Chondrocyte (in vitro differentiated cells): Measurements from ENCODE around the gene DCTN2. TPM values are rescaled to one million over a fixed set of nuclear protein-coding genes. Genes with fewer than 3 reads are reported as not detected.

ENCODE experiments used
- DNase-seq: peaks from one replicate; pipeline ENCODE4 v3.0.0; 2021; ENCODE audit warnings: mixed read lengths, low spot score
- H3K27ac Mint-ChIP-seq: one replicate; pipeline ENCODE4 v1.8.0; 2021; ENCODE audit warnings: mild to moderate bottlenecking, moderate library complexity, mixed read lengths; ENCODE audit not compliant: unreplicated experiment
- H3K27me3 Mint-ChIP-seq: 2 replicates; pipeline ENCODE4 v1.8.0; 2021; ENCODE audit warnings: low read depth, mixed read lengths
- H3K36me3 Mint-ChIP-seq: 2 replicates; pipeline ENCODE4 v1.8.0; 2021; ENCODE audit warnings: low read depth, mixed read lengths
- H3K4me1 Mint-ChIP-seq: 2 replicates; pipeline ENCODE4 v1.8.0; 2021; ENCODE audit warnings: low read depth, mild to moderate bottlenecking, mixed read lengths
- H3K4me3 Mint-ChIP-seq: one replicate; pipeline ENCODE4 v1.8.0; 2021; ENCODE audit warnings: mild to moderate bottlenecking, moderate library complexity, mixed read lengths; ENCODE audit not compliant: unreplicated experiment
- H3K9me3 Mint-ChIP-seq: 2 replicates; pipeline ENCODE4 v1.8.0; 2021; ENCODE audit warnings: low read depth, mixed read lengths
- total RNA-seq: library from RNA; stranded (reverse); gene quantifications from 3 replicates; pipeline ENCODE4 v1.2.1, GENCODE V29; 2021
- TF ChIP-seq, protein P1 (sequence below): fragments of 200-600 bp; sonication (generic); IDR thresholded peaks from 2 replicates; pipeline ENCODE4 v1.5.0; 2021; ENCODE audit warnings: antibody characterized with exemption, mild to moderate bottlenecking, moderate library complexity

DCTN2 gene
- total RNA-seq, 1 donor from 2014 or later, result 112 TPM

DNA sequence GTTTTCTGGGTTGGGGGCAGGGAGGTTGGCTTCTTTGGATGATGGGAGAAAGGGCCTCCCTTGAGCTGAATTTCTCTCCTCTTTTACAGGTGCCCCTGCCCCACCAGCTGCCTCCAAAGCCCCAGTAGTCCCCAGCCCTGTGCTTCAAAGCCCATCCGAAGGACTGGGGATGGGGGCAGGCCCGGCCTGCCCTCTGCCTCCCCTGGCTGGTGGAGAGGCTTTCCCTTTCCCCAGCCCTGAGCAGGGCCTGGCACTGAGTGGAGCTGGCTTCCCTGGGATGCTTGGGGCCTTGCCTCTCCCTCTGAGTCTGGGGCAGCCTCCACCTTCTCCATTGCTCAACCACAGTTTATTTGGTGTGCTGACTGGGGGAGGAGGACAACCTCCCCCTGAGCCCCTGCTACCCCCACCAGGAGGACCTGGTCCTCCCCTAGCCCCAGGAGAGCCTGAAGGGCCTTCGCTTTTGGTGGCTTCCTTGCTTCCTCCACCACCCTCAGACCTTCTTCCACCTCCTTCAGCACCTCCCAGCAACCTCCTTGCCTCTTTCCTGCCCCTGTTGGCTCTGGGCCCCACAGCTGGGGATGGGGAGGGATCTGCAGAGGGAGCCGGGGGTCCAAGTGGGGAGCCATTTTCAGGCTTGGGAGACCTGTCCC lies 20.4 kb downstream of the DCTN2 start:
- Mint-ChIP-seq H3K9me3 (no peaks in the 10 kb centered on the region), H3K27me3 (no peaks in the 10 kb centered on the region), H3K36me3 (peaks cover 19% of the 10 kb centered on the region), H3K27ac (no peak overlapping the region), H3K4me3 (no peak overlapping the region), H3K4me1 (peaks cover 38% of the 10 kb centered on the region)
- no peak for DNase-seq
- TF ChIP-seq, protein P1, sequence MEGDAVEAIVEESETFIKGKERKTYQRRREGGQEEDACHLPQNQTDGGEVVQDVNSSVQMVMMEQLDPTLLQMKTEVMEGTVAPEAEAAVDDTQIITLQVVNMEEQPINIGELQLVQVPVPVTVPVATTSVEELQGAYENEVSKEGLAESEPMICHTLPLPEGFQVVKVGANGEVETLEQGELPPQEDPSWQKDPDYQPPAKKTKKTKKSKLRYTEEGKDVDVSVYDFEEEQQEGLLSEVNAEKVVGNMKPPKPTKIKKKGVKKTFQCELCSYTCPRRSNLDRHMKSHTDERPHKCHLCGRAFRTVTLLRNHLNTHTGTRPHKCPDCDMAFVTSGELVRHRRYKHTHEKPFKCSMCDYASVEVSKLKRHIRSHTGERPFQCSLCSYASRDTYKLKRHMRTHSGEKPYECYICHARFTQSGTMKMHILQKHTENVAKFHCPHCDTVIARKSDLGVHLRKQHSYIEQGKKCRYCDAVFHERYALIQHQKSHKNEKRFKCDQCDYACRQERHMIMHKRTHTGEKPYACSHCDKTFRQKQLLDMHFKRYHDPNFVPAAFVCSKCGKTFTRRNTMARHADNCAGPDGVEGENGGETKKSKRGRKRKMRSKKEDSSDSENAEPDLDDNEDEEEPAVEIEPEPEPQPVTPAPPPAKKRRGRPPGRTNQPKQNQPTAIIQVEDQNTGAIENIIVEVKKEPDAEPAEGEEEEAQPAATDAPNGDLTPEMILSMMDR, result no peak

DNA sequence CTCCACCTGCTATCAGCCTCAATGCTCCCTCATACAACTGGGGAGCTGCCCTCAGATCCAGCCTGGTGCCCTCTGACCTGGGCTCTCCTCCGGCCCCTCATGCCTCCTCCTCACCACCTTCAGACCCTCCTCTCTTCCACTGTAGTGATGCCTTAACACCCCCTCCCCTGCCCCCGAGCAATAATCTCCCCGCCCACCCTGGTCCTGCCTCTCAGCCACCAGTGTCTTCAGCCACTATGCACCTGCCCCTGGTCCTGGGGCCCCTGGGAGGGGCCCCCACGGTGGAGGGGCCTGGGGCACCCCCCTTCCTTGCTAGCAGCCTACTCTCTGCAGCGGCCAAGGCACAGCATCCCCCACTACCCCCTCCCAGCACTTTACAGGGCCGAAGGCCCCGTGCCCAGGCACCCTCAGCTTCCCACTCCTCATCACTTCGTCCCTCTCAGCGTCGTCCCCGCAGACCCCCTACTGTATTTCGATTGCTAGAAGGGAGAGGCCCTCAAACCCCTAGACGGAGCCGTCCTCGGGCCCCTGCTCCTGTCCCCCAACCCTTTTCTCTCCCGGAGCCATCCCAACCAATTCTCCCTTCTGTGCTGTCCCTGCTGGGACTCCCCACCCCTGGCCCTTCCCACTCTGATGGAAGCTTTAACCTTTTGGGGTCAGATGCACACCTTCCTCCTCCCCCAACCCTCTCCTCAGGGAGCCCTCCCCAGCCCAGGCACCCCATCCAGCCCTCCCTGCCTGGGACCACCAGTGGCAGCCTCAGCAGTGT lies 21.2 kb downstream of the DCTN2 start:
- Mint-ChIP-seq H3K36me3 (peaks cover 19% of the 10 kb centered on the region), H3K27me3 (no peaks in the 10 kb centered on the region), H3K4me1 (peaks cover 46% of the 10 kb centered on the region), H3K4me3 (no peak overlapping the region), H3K27ac (peak overlapping the region; percentile 45), H3K9me3 (no peaks in the 10 kb centered on the region)
- DNase-seq, result no peak
- TF ChIP-seq, protein P1, result no peak

DNA sequence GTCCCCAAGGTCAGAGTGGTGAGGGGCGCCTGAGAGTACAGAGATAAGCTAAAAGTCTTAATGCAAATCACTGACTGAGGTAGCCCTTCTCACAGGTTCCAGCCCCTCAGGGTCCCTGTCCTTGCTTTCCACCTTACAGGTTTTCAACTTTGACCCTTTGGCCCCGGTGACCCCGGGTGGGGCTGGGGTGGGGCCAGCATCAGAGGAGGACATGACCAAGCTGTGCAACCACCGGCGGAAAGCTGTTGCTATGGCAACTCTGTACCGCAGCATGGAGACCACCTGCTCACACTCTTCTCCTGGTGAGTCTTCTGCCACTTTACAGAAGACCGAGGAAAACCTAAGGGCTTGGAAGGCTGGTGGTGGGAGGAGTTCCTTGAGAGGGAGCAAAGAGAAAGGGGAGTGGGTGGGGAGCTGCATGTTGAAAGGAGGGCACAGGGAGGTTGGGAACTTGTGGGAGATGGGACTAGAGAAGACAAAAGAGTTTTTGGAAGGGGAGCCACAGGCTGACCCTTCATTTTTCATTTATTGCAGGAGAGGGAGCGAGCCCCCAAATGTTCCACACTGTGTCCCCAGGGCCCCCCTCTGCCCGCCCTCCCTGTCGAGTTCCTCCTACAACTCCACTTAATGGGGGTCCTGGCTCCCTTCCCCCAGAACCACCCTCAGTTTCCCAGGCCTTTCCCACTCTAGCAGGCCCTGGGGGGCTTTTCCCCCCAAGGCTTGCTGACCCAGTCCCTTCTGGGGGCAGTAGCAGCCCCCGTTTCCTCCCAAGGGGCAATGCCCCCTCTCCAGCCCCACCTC lies 22.0 kb downstream of the DCTN2 start:
- Mint-ChIP-seq H3K4me3 (peak overlapping the region; percentile 96), H3K4me1 (peaks cover 46% of the 10 kb centered on the region), H3K36me3 (peaks cover 20% of the 10 kb centered on the region), H3K27me3 (no peaks in the 10 kb centered on the region), H3K27ac (peak overlapping the region; percentile 97), H3K9me3 (no peaks in the 10 kb centered on the region)
- TF ChIP-seq, protein P1, result no peak
- DNase-seq, result no peak

DNA sequence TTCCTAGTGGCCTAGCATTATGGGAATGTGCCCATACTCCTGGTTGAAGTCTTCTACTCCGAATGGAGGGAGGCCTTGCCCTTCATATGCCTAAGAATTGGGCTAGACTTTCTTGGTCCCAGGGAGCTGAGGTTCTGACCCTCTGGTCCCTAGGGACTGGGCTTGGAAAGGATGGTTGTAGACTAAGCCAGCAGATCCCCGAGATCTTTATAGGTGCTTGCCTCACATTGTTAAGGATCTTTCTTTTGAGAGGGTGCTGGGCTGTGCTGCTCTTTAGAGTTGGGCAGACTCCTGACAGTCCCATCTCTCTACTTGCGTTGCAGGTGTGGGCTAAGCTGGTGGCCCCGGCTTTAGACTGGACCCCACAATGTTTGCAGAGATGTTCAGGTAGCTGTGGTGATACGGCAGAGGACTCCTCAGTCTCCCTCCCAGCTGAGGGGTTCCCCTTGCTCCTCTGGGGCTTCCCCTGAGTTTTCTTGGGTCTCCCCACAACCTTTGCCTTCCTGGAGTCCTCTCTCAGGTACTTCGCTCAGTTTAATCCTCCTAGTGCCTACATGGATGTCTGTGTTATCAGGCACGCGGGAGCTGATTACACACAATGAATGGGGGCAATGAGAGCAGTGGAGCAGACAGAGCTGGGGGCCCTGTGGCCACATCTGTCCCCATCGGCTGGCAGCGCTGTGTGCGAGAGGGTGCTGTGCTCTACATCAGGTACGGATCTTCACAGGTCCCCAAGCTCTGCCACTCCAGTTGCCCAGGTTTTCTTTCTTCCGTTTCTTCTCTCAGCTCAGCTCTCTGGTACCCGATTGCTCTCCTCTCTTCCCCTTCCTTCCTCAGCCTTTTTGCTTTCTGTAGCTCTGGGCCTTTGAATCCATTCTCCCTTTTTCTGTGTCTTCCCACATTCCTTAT lies 23.0 kb downstream of the DCTN2 start:
- Mint-ChIP-seq H3K4me1 (peaks cover 54% of the 10 kb centered on the region), H3K36me3 (peaks cover 21% of the 10 kb centered on the region), H3K27ac (peak overlapping the region; percentile 97), H3K9me3 (no peaks in the 10 kb centered on the region), H3K27me3 (no peaks in the 10 kb centered on the region), H3K4me3 (peak overlapping the region; percentile 96)
- no peak for DNase-seq
- TF ChIP-seq, protein P1, result no peak
